GM18508 (cell line): ENCODE measurements around the gene LYRM4.

Source experiments
- ATAC-seq: cut with Tn5 transposase; IDR thresholded peaks from one replicate; pipeline ENCODE4 v1.9.1; 2021; ENCODE audit warnings: moderate number of reproducible peaks; ENCODE audit not compliant: insufficient read depth, unreplicated experiment

The LYRM4 gene

GRCh38 chr6:5260661-5261544 is at the start of gene LYRM4, which contains the start of gene FARS2:
Gene LYRM4, minus strand, starts transcription at chr6:5260950. Its CDS starts 217 bp downstream, at chr6:5260733.
Gene FARS2, plus strand, starts transcription at chr6:5261513.
- ATAC-seq = peak; percentile 49

- ATAC-seq = no peak
Measured at GRCh38 chr6:5308066-5308465, 47.3 kb upstream of the LYRM4 start.

- ATAC-seq = no peak
Measured at GRCh38 chr6:5307058-5307457, 46.3 kb upstream of the LYRM4 start.

- no peak for ATAC-seq
Measured at GRCh38 chr6:5305968-5306626, 45.3 kb upstream of the LYRM4 start.

GRCh38 chr6:5303682-5304081 is 42.9 kb upstream of the LYRM4 start:
- no peak for ATAC-seq

GRCh38 chr6:5302995-5303622 is 42.4 kb upstream of the LYRM4 start:
- ATAC-seq = peak; percentile 36

GRCh38 chr6:5302220-5302946 is 41.6 kb upstream of the LYRM4 start:
- peak; percentile 88 for ATAC-seq

- ATAC-seq = no peak
Measured at GRCh38 chr6:5300206-5300764, 39.5 kb upstream of the LYRM4 start.

- no peak for ATAC-seq
Measured at GRCh38 chr6:5295623-5296022, 34.9 kb upstream of the LYRM4 start.

- no peak for ATAC-seq
Measured at GRCh38 chr6:5294392-5295211, 33.9 kb upstream of the LYRM4 start.

- no peak for ATAC-seq
Measured at GRCh38 chr6:5293692-5294091, 32.9 kb upstream of the LYRM4 start.

GRCh38 chr6:5292154-5292553 is 31.4 kb upstream of the LYRM4 start:
- no peak for ATAC-seq

GRCh38 chr6:5290500-5290899 is 29.8 kb upstream of the LYRM4 start:
- no peak for ATAC-seq

GRCh38 chr6:5290097-5290496 is 29.3 kb upstream of the LYRM4 start:
- no peak for ATAC-seq

- no peak for ATAC-seq
Measured at GRCh38 chr6:5287966-5288297, 27.2 kb upstream of the LYRM4 start.

- ATAC-seq = no peak
Measured at GRCh38 chr6:5287205-5287965, 26.6 kb upstream of the LYRM4 start.

- ATAC-seq = no peak
Measured at GRCh38 chr6:5286780-5287179, 26.0 kb upstream of the LYRM4 start.

- ATAC-seq = no peak
Measured at GRCh38 chr6:5285526-5285925, 24.8 kb upstream of the LYRM4 start.

GRCh38 chr6:5285081-5285480 is 24.3 kb upstream of the LYRM4 start:
- no peak for ATAC-seq
